ENCODE results near the gene NOD2. TPM values are rescaled to one million over a fixed set of nuclear protein-coding genes. Genes with fewer than 3 reads are reported as not detected.

Gene NOD2
- total RNA-seq, 3 donors from 2014 or later (not counting 1 experiment from before 2014, with no cell fraction given): 2.8 to 8.6 (median 2.9) TPM

GRCh38 chr16:50668368-50669008 lies 24.9 kb upstream of the NOD2 start:
- intact Hi-C loops (cut with micrococcal nuclease): loop anchor here (5.0 kb wide), 2 partner anchors 121 to 456 kb away; partner anchors contain the start of gene NKD1
- peaks cover 19% of the 10 kb centered on the region for H3K9me3 ChIP-seq (ENCODE audit: control insufficient read depth, insufficient read depth, low read length)
- H3K27me3 Mint-ChIP-seq (ENCODE audit: low read depth in 2 of 2): no peaks in the 10 kb centered on the region
- peaks cover 38% of the 10 kb centered on the region for H3K36me3 ChIP-seq (ENCODE audit: control insufficient read depth, insufficient read depth, low read length)
- ATAC-seq (no peak), DNase-seq (no peak)
- no peaks in the 10 kb centered on the region for H3K27me3 ChIP-seq (ENCODE audit: control insufficient read depth, insufficient read depth, low read length)
- peak overlapping the region; percentile 25 for H3K4me3 Mint-ChIP-seq
- H3K4me1 Mint-ChIP-seq: peaks cover 23 to 35% of the 10 kb centered on the region in 2 donors
- no peak for TF ChIP-seq CTCF (IDR thresholded peaks at IDR 0.05)
- H3K4me3 ChIP-seq (ENCODE audit: low read length): no peak overlapping the region
- 84% methylated on average over 4 of the region's 5 CpGs for WGBS (ENCODE audit: insufficient coverage)
- H3K27ac Mint-ChIP-seq: peak overlapping the region; percentile 69 to 81
- H3K27ac ChIP-seq (ENCODE audit: low read length): no peak overlapping the region
- peaks cover 29% of the 10 kb centered on the region for H3K4me1 ChIP-seq (ENCODE audit: control insufficient read depth, insufficient read depth, low read length)
- peaks cover 8% of the 10 kb centered on the region for H3K36me3 Mint-ChIP-seq
- peaks cover 0 to 4% of the 10 kb centered on the region in 2 donors for H3K9me3 Mint-ChIP-seq

DNA sequence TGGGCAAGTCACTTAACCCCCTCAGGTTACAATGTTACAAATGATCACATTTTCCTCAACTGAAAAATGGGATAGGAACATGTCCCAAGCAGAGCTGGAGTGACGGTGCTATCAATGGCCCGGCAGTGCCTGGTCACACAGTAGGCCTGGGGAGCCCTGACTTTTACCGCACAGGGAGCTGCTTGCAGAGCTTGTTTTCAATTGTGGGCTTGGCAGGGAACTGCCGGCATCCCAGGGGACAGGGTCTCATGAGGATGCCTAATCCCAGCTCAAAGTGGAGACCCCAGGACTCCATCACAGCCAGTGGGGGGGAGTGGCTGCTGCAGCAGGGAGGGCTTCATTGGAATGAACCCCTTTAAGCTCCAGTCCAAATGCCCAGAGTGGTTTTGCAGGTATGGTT lies 23.7 kb upstream of the NOD2 start:
- intact Hi-C loops (cut with micrococcal nuclease): loop anchor here (5.0 kb wide), 2 partner anchors 122 to 457 kb away; partner anchors contain the start of gene NKD1
- Histone ChIP-seq H3K4me1 (ENCODE audit: control insufficient read depth, insufficient read depth, low read length) (peaks cover 29% of the 10 kb centered on the region), H3K27me3 (ENCODE audit: control insufficient read depth, insufficient read depth, low read length) (no peaks in the 10 kb centered on the region), H3K9me3 (ENCODE audit: control insufficient read depth, insufficient read depth, low read length) (peaks cover 25% of the 10 kb centered on the region), H3K27ac (ENCODE audit: low read length) (no peak overlapping the region), H3K36me3 (ENCODE audit: control insufficient read depth, insufficient read depth, low read length) (peaks cover 49% of the 10 kb centered on the region), H3K4me3 (ENCODE audit: low read length) (no peak overlapping the region)
- Mint-ChIP-seq H3K36me3 (peaks cover 8% of the 10 kb centered on the region), H3K9me3 (peaks cover 0 to 4% of the 10 kb centered on the region in 2 donors), H3K27ac (peak overlapping the region in 1 of 2 donors; percentile 18), H3K4me3 (no peak overlapping the region), H3K4me1 (peaks cover 22 to 30% of the 10 kb centered on the region in 2 donors), H3K27me3 (ENCODE audit: low read depth in 2 of 2) (no peaks in the 10 kb centered on the region)
- ATAC-seq (no peak), DNase-seq (no peak)
- 98% methylated on average over 4 of the region's 4 CpGs for WGBS (ENCODE audit: insufficient coverage)
- no peak for TF ChIP-seq CTCF (IDR thresholded peaks at IDR 0.05)

DNA sequence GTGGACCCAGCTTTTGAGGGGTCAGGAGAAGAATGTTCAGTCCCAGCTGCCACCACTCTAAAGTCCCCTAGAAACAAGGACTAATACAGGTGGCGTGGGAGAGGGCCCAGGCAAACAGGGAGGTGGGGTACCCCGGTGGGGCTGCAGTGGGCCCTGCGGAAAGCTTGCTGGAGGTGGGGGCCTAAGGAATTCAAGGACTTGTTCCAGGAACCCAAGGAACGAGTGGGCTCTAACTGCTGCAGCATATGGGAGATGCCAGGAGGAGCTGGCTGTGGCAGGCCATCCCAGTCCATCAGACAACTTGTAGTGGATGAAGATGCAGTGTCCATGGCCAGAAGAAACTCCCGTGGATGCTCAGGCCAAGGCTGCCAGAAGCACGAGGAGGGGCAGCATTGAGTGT lies 22.9 kb upstream of the NOD2 start:
- no peak overlapping the region for H3K4me3 ChIP-seq (ENCODE audit: low read length)
- Mint-ChIP-seq H3K27ac (peak overlapping the region in 1 of 2 donors; percentile 29), H3K27me3 (ENCODE audit: low read depth in 2 of 2) (no peaks in the 10 kb centered on the region), H3K36me3 (peaks cover 8% of the 10 kb centered on the region), H3K4me3 (no peak overlapping the region), H3K4me1 (peaks cover 15 to 23% of the 10 kb centered on the region in 2 donors), H3K9me3 (peaks cover 0 to 4% of the 10 kb centered on the region in 2 donors)
- no peak for TF ChIP-seq CTCF (IDR thresholded peaks at IDR 0.05)
- DNase-seq (no peak), ATAC-seq (no peak)
- peaks cover 56% of the 10 kb centered on the region for H3K36me3 ChIP-seq (ENCODE audit: control insufficient read depth, insufficient read depth, low read length)
- peaks cover 25% of the 10 kb centered on the region for H3K9me3 ChIP-seq (ENCODE audit: control insufficient read depth, insufficient read depth, low read length)
- no peak overlapping the region for H3K27ac ChIP-seq (ENCODE audit: low read length)
- WGBS (ENCODE audit: insufficient coverage): 97% methylated on average over 6 of the region's 6 CpGs
- H3K27me3 ChIP-seq (ENCODE audit: control insufficient read depth, insufficient read depth, low read length): no peaks in the 10 kb centered on the region
- intact Hi-C loops (cut with micrococcal nuclease): no loop called here
- H3K4me1 ChIP-seq (ENCODE audit: control insufficient read depth, insufficient read depth, low read length): peaks cover 21% of the 10 kb centered on the region

All from natural killer cell (primary cell).